HG03066 (cell line): ENCODE data around the gene ZBTB32.
"Not testable (repeated sequence)": the region's sequence is repeated elsewhere in the genome, so short reads cannot be mapped to it uniquely, and the experiment has no call there.

Experiments used
- ATAC-seq: cut with Tn5 transposase; IDR thresholded peaks from one replicate; pipeline ENCODE4 v1.9.1; 2021; ENCODE audit warnings: low read depth; ENCODE audit not compliant: unreplicated experiment

ZBTB32 gene, protein sequence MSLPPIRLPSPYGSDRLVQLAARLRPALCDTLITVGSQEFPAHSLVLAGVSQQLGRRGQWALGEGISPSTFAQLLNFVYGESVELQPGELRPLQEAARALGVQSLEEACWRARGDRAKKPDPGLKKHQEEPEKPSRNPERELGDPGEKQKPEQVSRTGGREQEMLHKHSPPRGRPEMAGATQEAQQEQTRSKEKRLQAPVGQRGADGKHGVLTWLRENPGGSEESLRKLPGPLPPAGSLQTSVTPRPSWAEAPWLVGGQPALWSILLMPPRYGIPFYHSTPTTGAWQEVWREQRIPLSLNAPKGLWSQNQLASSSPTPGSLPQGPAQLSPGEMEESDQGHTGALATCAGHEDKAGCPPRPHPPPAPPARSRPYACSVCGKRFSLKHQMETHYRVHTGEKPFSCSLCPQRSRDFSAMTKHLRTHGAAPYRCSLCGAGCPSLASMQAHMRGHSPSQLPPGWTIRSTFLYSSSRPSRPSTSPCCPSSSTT

DNA sequence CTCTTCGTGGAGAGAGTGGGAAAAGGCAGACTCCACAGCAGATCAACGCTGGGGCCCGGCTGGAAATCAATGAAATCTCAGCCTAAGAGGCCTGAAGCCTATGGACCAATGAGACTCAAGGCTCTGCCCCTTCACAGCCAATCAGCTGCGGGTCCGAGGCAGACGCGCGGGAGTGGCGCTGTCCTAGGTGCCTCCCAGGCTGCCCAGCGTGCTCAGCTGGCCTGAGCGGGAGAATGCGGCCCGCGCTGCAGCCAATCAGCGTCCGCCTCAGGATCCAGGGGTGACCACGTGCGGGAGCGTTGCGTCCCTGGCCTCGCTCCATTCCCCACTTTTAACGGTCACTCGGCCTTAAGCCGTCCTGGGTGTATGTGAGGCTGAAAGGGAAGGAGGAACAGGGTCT is at the start of gene ZBTB32:
Gene ZBTB32 (plus strand): TSS at position 341 of the 400 bp plus-strand sequence. CDS start 10,069 bp downstream, outside the sequence.
- no peak for ATAC-seq

DNA sequence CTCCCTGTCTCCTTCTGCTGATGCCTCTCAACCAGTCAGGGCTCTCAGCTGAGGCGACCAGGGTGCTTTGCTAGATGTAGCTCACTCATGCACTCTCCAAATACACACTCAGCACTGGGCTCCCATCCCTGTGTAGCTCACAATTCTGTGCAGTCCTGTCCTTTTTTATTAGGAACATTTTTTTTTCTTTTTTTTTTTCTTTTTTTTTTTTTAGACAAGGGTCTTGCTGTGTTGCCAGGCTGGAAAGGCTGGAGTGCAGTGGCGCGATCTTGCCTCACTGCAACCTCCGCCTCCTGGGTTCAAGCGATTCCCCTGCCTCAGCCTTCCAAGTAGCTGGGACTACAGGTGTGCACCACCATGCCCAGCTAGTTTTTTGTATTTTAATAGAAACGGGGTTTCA is 49.5 kb upstream of the ZBTB32 start:
- not testable (repeated sequence) for ATAC-seq

DNA sequence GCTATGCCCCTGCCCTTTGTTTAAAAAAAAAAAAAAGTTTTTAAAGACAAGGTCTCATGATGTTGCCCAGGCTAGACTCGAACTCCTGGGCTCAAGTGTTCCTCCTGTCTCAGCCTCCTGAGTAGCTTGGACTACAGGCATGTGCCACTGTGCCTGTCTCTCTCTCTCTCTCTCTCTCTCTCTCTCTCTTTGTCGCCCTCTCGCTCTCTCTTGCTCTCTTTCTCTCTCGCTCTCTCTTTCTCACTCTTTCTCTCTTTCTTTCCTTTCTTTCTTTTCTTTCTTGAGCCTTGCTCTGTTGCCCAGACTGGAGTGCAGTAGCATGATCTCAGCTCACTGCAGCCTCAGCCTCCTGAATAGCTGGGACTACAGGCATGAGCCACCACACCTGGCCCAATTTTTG is 48.8 kb upstream of the ZBTB32 start:
- ATAC-seq = no peak

DNA sequence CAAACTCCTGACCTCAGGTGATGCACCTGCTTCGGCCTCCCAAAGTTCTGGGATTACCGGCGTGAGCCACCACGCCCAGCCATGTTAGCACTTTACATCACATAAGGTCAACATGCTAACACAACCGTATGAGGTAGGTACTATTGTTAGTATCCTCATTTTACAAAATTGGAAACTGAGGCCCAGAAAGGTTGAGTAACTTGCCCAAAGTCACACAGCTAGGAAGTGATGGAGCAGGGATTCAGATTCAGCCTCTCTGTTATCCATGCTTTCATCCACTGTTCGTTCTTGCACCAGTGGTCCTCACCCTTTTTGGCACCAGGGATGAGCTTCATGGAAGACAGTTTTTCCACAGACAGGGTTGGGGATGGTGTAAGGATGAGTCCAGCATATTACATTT is 47.7 kb upstream of the ZBTB32 start:
- ATAC-seq = no peak

DNA sequence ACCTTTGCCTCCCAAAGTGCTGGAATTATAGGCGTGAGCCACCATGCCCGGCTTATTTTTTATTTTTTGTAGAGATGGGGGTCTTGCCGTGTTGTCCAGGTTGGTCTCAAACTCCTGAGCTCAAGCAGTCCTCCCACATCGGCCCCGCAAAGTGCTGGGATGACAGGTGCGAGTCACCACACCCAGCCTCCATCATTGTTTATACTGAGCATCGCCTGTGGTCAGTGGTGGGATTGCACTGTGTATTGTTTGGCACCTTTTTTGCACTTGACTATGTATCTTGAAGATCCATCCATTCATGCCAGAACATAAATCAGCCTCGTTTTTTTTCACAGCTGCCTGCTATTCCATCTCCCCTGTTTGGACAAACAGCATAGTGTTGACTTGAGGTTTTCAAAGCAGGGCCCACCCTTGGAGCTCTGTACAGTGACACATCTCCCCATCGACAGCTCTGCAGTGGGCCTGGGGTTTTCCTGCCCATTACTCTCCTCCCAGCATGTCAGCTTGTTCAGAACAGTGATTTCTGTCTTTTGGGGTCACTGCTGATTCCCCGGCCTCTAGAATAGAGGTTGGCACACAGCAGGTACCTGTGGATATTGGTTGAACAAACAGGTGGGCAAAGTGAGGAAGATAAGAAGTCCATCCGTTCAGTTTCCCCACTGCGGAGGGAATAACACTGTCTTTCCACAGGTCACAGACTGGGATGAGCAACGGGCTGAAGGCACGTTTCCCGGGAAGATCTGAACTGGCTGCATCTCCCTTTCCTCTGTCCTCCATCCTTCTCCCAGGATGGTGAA is 46.3 kb upstream of the ZBTB32 start:
- no peak for ATAC-seq

- ATAC-seq = no peak
Measured at GRCh38 chr19:35661995-35662340, 42.4 kb upstream of the ZBTB32 start.

- ATAC-seq = no peak
Measured at GRCh38 chr19:35663981-35664380, 40.4 kb upstream of the ZBTB32 start.

DNA sequence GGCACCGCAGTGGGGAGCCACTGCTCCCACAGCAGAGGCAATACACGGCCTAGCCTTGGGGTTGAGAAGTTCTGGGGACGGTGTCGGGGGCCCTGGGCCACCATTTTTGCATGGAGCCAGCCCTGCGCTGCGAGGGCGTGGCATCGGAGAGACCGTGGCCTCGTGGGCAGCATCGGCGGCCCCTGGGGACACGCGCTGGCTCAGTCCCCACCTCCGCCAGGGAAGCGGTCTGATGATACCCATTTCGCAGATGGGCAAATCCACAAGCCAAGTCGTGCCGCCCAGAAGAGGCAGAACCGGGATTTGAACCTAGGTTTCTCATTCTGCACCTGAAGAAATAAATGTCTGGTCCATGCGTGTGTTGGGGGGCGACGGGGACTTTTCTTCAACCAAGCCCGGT is 39.2 kb upstream of the ZBTB32 start:
- no peak for ATAC-seq

- ATAC-seq = no peak
Measured at GRCh38 chr19:35665604-35666003, 38.8 kb upstream of the ZBTB32 start.

GRCh38 chr19:35666251-35666913 is 38.0 kb upstream of the ZBTB32 start, which contains the start of gene UPK1A:
TSS of gene UPK1A (plus strand) at chr19:35666517. CDS start at chr19:35666813, 296 bp downstream.
- ATAC-seq = no peak

DNA sequence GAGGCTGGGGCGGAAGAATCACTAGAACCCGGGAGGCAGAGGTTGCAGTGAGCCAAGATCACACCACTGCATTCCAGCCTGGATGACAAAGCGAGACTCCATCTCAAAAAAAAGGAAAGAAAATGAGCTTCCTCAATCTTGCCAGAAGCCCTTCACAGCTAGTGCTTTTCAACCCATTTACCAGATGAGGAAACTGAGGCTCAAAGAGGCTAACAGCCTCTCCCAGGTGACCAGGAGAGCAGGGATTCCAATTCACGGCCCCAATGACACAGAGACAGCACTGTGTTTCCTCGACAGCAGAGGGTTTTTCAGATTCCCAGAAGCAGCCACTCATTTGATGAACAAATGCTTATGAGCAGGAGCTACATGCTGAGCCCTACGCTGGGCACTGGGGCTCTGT is 34.8 kb upstream of the ZBTB32 start:
- no peak for ATAC-seq

- no peak for ATAC-seq
Measured at GRCh38 chr19:35669974-35670373, 34.4 kb upstream of the ZBTB32 start.

DNA sequence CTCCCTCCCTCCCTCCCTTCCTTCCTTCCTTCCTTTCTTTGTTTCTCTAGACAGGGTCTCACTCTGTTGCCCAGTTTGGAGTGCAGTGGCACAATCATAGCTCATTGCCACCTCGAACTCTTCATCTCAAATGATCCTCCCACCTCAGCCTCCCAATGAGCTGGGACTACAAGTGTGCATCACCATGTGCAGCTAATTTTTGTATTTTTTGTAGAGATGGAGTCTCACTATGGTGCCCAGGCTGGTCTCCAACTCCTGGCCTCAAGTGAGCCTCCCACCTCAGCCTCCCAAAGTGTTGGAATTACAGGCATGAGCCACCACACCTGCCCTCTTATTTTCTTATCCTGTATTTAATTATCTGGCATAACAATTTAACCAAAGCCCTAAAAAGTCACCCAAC is 33.7 kb upstream of the ZBTB32 start:
- no peak for ATAC-seq

- no peak for ATAC-seq
Measured at GRCh38 chr19:35671818-35672217, 32.5 kb upstream of the ZBTB32 start.

DNA sequence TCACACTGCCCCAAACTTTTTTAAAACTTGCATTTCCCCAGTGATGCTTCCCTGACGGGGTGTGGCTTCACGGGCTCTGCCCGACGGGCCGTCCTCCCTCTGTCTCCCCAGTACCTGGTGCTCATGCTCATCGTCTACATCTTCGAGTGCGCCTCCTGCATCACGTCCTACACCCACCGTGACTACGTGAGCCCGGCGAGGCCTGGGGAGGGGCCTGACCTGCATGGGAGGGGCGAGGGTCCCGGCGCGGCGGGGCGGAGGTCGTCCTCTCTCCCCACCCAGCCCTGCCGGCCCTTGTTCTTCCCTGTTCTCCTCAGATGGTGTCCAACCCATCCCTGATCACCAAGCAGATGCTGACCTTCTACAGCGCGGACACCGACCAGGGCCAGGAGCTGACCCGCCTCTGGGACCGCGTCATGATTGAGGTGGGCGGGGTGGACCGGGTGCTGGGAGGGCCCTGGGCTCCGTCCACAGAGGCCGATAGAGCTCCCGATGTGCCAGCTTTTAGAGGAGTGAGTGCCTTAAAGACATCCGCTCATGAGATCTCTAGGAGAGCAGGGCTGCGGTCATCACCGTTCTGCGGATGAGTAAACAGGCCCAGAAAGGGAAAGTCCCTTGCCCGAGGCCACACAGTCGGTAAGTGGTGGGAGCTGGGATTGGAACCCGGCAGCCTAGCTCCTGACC is 31.1 kb upstream of the ZBTB32 start:
- no peak for ATAC-seq

DNA sequence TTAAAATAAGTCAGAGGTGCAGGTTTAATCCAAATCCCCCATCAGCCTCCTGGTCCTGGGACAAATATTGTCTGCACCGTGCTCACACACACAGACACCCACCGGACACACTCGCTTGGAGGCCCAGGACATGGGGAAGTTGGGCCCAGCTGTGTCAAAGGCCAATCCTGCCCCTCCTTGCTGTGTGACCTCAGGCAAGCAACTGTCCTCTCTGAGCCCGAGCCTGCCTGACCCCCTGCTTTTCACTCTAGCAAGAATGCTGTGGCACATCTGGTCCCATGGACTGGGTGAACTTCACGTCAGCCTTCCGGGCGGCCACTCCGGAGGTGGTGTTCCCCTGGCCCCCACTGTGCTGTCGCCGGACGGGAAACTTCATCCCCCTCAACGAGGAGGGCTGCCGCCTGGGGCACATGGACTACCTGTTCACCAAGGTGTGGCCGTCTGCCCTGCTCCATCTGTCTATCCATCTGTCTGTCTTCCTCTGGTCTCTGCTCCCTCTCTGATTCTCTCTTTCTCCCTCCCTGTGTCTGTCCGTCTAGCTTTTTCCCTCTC is 28.7 kb upstream of the ZBTB32 start:
- no peak for ATAC-seq

- ATAC-seq = no peak
Measured at GRCh38 chr19:35689836-35690235, 14.5 kb upstream of the ZBTB32 start.

DNA sequence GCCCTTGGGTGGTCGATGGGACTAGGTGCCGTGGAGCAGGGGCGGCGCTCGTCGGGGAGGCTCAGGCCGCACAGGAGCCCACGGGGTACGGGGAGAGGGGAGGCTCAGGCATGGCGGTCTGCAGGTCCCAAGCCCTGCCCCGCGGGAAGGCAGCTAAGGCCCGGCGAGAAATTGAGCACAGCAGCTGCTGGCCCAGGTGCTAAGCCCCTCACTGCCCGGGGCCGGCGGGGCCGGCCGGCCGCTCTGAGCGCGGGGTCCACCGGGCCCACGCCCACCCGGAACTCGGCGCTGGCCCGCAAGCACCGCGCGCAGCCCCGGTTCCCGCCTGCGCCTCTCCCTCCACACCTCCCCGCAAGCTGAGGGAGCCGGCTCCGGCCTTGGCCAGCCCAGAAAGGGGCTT is 13.3 kb upstream of the ZBTB32 start:
- ATAC-seq = not testable (repeated sequence)

- ATAC-seq = no peak
Measured at GRCh38 chr19:35692010-35692409, 12.3 kb upstream of the ZBTB32 start.

- ATAC-seq = no peak
Measured at GRCh38 chr19:35693422-35693821, 10.9 kb upstream of the ZBTB32 start.
